Mesenchymal stem cell (in vitro differentiated cells and primary cell): ENCODE measurements around the gene COQ9.
"Not testable (repeated sequence)": the region's sequence is repeated elsewhere in the genome, so short reads cannot be mapped to it uniquely, and the experiment has no call there.

ENCODE experiments used
- DNase-seq: peaks from one replicate; pipeline ENCODE4 v3.0.0-alpha.2; 2013
- H2AFZ ChIP-seq: one replicate; pipeline ENCODE4 v1.6.1; 2013; ENCODE audit warnings: low read depth, mild to moderate bottlenecking, control low read depth, inconsistent platforms, low read length, moderate library complexity
- H2AK5ac ChIP-seq: 2 replicates; pipeline ENCODE4 v1.6.1; 2013; ENCODE audit warnings: low read length, moderate library complexity, mild to moderate bottlenecking, inconsistent platforms; ENCODE audit not compliant: severe bottlenecking
- H2BK120ac ChIP-seq: one replicate; pipeline ENCODE4 v1.6.1; 2013; ENCODE audit warnings: low read depth, mild to moderate bottlenecking, inconsistent platforms, low read length, moderate library complexity
- H2BK12ac ChIP-seq, 2 experiments: one replicate each; pipeline ENCODE4 v1.6.1; 2013; ENCODE audit warnings: inconsistent platforms in 2 of 2, low read length in 2 of 2, mild to moderate bottlenecking in 2 of 2, moderate library complexity in 2 of 2, control low read depth in 1 of 2
- H2BK15ac ChIP-seq: one replicate; pipeline ENCODE4 v1.6.1; 2013; ENCODE audit warnings: mild to moderate bottlenecking, low read depth, inconsistent platforms; ENCODE audit not compliant: poor library complexity, severe bottlenecking
- H2BK5ac ChIP-seq: 2 replicates; pipeline ENCODE4 v1.6.1; 2013; ENCODE audit warnings: low read depth, mild to moderate bottlenecking, low read length, control low read depth, inconsistent platforms; ENCODE audit not compliant: poor library complexity, severe bottlenecking
- H3K14ac ChIP-seq, 2 experiments: one replicate each; pipeline ENCODE4 v1.6.1; 2013; ENCODE audit warnings: inconsistent platforms in 2 of 2, low read length in 2 of 2, control low read depth in 1 of 2, mild to moderate bottlenecking in 1 of 2, moderate library complexity in 1 of 2
- H3K18ac ChIP-seq, 2 experiments: one replicate each; pipeline ENCODE4 v1.6.1; 2013; ENCODE audit warnings: inconsistent platforms in 2 of 2, low read length in 2 of 2, control low read depth in 1 of 2, low read depth in 1 of 2, mild to moderate bottlenecking in 1 of 2
- H3K23ac ChIP-seq, 2 experiments: one replicate each; pipeline ENCODE4 v1.6.1; 2013; ENCODE audit warnings: inconsistent platforms in 2 of 2, low read length in 2 of 2, mild to moderate bottlenecking in 2 of 2, moderate library complexity in 2 of 2, control low read depth in 1 of 2
- H3K27ac ChIP-seq: 2 replicates; pipeline ENCODE4 v1.5.1; 2013; ENCODE audit warnings: mild to moderate bottlenecking, moderate library complexity, low read length, control low read depth, inconsistent platforms; ENCODE audit not compliant: poor library complexity, severe bottlenecking
- H3K27me3 ChIP-seq, 2 experiments: 2 replicates each; pipeline versions ENCODE4 v1.6.1 to v1.7.0; 2013; ENCODE audit warnings: low read length in 2 of 2, mild to moderate bottlenecking in 2 of 2, moderate library complexity in 2 of 2, control low read depth in 1 of 2, inconsistent platforms in 1 of 2; ENCODE audit not compliant: control insufficient read depth in 1 of 2, insufficient read depth in 1 of 2
- H3K36me3 ChIP-seq, 2 experiments: 2 replicates each; pipeline versions ENCODE4 v1.6.1 to v1.7.0; 2013; ENCODE audit warnings: low read length in 2 of 2, control low read depth in 1 of 2, inconsistent platforms in 1 of 2, low read depth in 1 of 2, mild to moderate bottlenecking in 1 of 2; ENCODE audit not compliant: insufficient read depth in 2 of 2, control insufficient read depth in 1 of 2
- H3K4ac ChIP-seq, 2 experiments: one replicate each; pipeline ENCODE4 v1.6.1; 2013; ENCODE audit warnings: inconsistent platforms in 2 of 2, low read length in 2 of 2, mild to moderate bottlenecking in 2 of 2, moderate library complexity in 2 of 2, control low read depth in 1 of 2, low read depth in 1 of 2
- H3K4me1 ChIP-seq: 2 replicates; pipeline ENCODE4 v1.6.1; 2013; ENCODE audit warnings: low read depth, low read length, control low read depth; ENCODE audit not compliant: control insufficient read depth, insufficient read depth
- H3K4me2 ChIP-seq: 2 replicates; pipeline ENCODE4 v1.6.1; 2013; ENCODE audit warnings: low read length, mild to moderate bottlenecking, inconsistent platforms; ENCODE audit not compliant: poor library complexity, severe bottlenecking
- H3K4me3 ChIP-seq, 2 experiments: 2 replicates each; pipeline versions ENCODE4 v1.5.1 to v1.7.0; 2013; ENCODE audit warnings: low read length in 2 of 2, mild to moderate bottlenecking in 2 of 2, control low read depth in 1 of 2, low read depth in 1 of 2; ENCODE audit not compliant: insufficient read depth in 1 of 2
- H3K79me1 ChIP-seq: replicated peaks from 2 replicates; pipeline ENCODE4 v1.6.1; 2013; ENCODE audit warnings: mild to moderate bottlenecking, control low read depth, low read length, inconsistent platforms; ENCODE audit not compliant: poor library complexity, severe bottlenecking
- H3K9ac ChIP-seq: 2 replicates; pipeline ENCODE4 v1.7.0; 2013; ENCODE audit warnings: mild to moderate bottlenecking, low read length, moderate library complexity
- H3K9me3 ChIP-seq: 2 replicates; pipeline ENCODE4 v1.7.0; 2013; ENCODE audit warnings: mild to moderate bottlenecking, low read length; ENCODE audit not compliant: control insufficient read depth
- H4K8ac ChIP-seq: one replicate; pipeline ENCODE4 v1.6.1; 2013; ENCODE audit warnings: inconsistent platforms, mild to moderate bottlenecking, low read length, moderate library complexity
- H4K91ac ChIP-seq: one replicate; pipeline ENCODE4 v1.6.1; 2013; ENCODE audit warnings: mild to moderate bottlenecking, low read length, inconsistent platforms
- WGBS: methylation state at CpG from one replicate; pipeline ENCODE4 v1.1.7; 2013; ENCODE audit warnings: mixed read lengths; 5-methylcytosine and 5-hydroxymethylcytosine counted together

Gene COQ9

GRCh38 chr16:57440551-57440950 lies 6.7 kb upstream of the COQ9 start:
- 98% methylated on average over 8 of the region's 8 CpGs for WGBS
- H3K18ac ChIP-seq, result not testable (repeated sequence)

DNA sequence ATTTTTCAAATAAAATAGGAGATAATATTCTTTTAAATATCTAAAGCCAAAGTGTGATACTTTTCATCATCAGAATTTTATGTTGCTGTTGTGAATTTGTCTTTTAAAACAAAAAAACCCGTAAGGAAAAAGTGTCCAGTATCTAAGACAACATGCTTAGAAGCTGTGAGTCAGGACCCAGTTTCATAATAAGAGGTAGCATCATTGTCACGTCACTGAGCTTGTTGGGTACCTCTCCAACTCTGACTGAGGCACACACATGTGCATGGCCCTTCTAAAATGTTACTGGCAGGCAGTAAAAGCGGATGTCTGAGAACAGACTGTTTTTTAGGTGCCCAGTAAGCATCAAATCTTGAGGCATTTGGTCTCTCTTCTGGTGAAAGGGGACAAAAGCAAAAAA lies 2.6 kb upstream of the COQ9 start:
- Histone ChIP-seq H3K27me3 (no peaks in the 10 kb centered on the region), H3K9me3 (peaks cover 3% of the 10 kb centered on the region), H3K4me3 (no peak overlapping the region), H4K8ac (no peak overlapping the region), H2AFZ (no peak overlapping the region), H3K14ac (no peak overlapping the region), H3K4ac (no peak overlapping the region), H3K23ac (no peak overlapping the region), H3K18ac (no peak overlapping the region), H3K9ac (peak overlapping the region; percentile 65), H3K4me1 (peaks cover 5% of the 10 kb centered on the region), H3K4me2 (no peak overlapping the region), H2AK5ac (no peak overlapping the region), H2BK15ac (no peak overlapping the region), H3K27ac (no peak overlapping the region), H2BK12ac (no peak overlapping the region), H4K91ac (no peak overlapping the region), H3K36me3 (peaks cover 7 to 15% of the 10 kb centered on the region in 2 experiments), H2BK5ac (no peak overlapping the region), H3K79me1 (peaks cover 36% of the 10 kb centered on the region), H2BK120ac (no peak overlapping the region)
- peak; percentile 17 for DNase-seq
- 92% methylated on average over 3 of the region's 3 CpGs for WGBS

More at GRCh38 chr16:57440551-57440950, 6.7 kb upstream of the COQ9 start:
- not testable (repeated sequence) for H2BK15ac ChIP-seq, H3K27ac ChIP-seq, H4K8ac ChIP-seq, H3K4me3 ChIP-seq, DNase-seq, H2BK5ac ChIP-seq, H2AK5ac ChIP-seq, H4K91ac ChIP-seq, H3K4ac ChIP-seq, H2AFZ ChIP-seq, H3K4me1 ChIP-seq, H3K27me3 ChIP-seq, H3K9me3 ChIP-seq, H3K4me2 ChIP-seq, H2BK12ac ChIP-seq, H3K14ac ChIP-seq, H3K23ac ChIP-seq, H2BK120ac ChIP-seq, H3K9ac ChIP-seq
- Histone ChIP-seq H3K79me1 (peaks cover 35% of the 10 kb centered on the region), H3K36me3 (peaks cover 21 to 48% of the 10 kb centered on the region in 2 experiments)

GRCh38 chr16:57445510-57445909 lies 1.8 kb upstream of the COQ9 start:
- Histone ChIP-seq H3K14ac (no peak overlapping the region), H3K18ac (no peak overlapping the region), H3K4me2 (no peak overlapping the region), H3K9me3 (no peaks in the 10 kb centered on the region), H3K27ac (no peak overlapping the region), H3K27me3 (no peaks in the 10 kb centered on the region), H2AFZ (no peak overlapping the region), H3K4me3 (no peak overlapping the region), H4K8ac (no peak overlapping the region), H2BK120ac (no peak overlapping the region), H3K9ac (no peak overlapping the region), H2BK5ac (no peak overlapping the region), H3K36me3 (peaks cover 3 to 14% of the 10 kb centered on the region in 2 experiments), H3K23ac (no peak overlapping the region), H2BK15ac (no peak overlapping the region), H2AK5ac (no peak overlapping the region), H4K91ac (no peak overlapping the region), H3K4me1 (peaks cover 5% of the 10 kb centered on the region), H3K4ac (no peak overlapping the region), H2BK12ac (no peak overlapping the region), H3K79me1 (peaks cover 36% of the 10 kb centered on the region)
- no peak for DNase-seq
- WGBS, result 96% methylated on average over 2 of the region's 2 CpGs

DNA sequence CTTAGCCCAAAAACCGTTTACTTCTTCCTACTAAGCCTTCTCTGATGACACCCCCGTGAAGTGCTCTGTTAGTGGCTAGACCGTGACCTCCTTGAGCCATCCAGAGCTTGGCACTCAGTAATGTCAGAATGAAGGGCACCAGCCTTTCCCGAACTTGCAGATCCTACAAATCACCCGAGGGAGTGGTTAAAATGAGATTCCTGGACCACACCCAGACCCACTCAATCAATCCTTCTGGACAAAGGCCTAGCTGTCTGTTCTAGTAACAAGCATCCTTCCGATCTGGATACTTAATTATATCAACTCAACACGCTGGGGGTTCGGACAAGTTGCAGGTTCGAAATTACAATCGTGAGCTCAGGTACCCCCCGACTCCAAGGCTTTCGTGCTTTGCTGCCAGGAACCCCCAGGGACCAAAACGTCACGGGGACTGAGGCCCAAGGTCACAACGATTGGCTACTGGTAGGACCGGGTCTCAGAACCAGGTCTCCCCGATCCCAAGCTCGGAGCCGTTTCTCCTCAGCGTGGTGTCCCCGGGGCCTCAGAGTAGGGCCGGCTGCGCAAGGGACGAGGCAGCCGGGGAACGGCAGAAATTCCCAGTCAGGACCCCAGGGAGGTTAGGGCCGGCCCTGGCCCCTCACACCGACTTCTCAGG lies 621 bp upstream of the COQ9 start:
- H3K4me3 ChIP-seq, result peak overlapping the region; percentile 96 to 97
- H2AFZ ChIP-seq, result peak overlapping the region; percentile 32
- H2BK15ac ChIP-seq, result peak overlapping the region; percentile 26
- peak overlapping the region; percentile 43 for H2AK5ac ChIP-seq
- DNase-seq, result peak; percentile 68
- peaks cover 5% of the 10 kb centered on the region for H3K4me1 ChIP-seq
- H3K18ac ChIP-seq, result peak overlapping the region; percentile 86 to 94
- H3K14ac ChIP-seq, result peak overlapping the region in 1 of 2 experiments; percentile 67
- H3K36me3 ChIP-seq, result peaks cover 4 to 13% of the 10 kb centered on the region in 2 experiments
- peaks cover 34% of the 10 kb centered on the region for H3K79me1 ChIP-seq
- H3K23ac ChIP-seq, result peak overlapping the region in 1 of 2 experiments; percentile 77
- peak overlapping the region; percentile 95 for H3K9ac ChIP-seq
- H2BK120ac ChIP-seq, result peak overlapping the region; percentile 74
- H2BK5ac ChIP-seq, result peak overlapping the region; percentile 75
- no peaks in the 10 kb centered on the region for H3K27me3 ChIP-seq
- H3K9me3 ChIP-seq, result no peaks in the 10 kb centered on the region
- H2BK12ac ChIP-seq, result no peak overlapping the region
- H4K8ac ChIP-seq, result peak overlapping the region; percentile 45
- H3K4ac ChIP-seq, result peak overlapping the region; percentile 81 to 90
- peak overlapping the region; percentile 79 for H4K91ac ChIP-seq
- WGBS, result 7% methylated on average over 28 of the region's 28 CpGs
- peak overlapping the region; percentile 66 for H3K27ac ChIP-seq
- peak overlapping the region; percentile 58 for H3K4me2 ChIP-seq
